ENCODE measurements around the gene NPPC.

NPPC gene

DNA sequence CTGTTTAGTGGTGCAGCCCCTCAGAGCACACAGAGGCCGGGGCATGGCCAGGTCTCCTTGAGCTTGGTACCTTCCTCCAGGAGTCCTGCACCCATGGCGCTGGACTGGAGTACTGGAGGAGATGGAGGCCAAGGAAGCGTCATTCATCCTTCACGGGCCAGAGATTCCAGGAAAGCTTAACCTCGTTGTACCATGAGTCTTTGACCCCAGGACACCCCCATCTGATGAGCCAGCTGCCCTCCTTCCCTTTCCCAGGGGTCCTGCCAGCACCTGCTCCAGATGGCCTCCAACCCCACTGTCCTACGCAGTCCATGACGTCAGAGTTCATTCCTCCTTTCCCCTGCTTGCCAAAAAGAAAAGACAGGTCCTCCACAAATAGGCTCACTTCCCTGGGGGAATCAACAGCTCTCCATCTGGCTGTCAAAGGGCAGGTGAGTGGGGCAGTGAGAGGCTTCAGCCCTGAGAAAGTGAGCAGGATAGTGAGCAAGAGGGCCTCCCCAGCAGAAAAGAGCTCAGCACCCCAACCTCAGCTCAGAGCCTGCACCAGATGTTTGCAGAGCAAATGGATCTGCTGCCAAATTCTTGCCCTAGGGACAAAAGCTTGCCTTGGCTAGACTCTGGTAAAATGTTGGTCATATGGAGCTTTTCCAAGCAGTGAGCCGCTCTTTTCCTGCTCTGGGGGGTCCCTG lies 4.5 kb upstream of the NPPC start:
- no peak overlapping the region for H3K27ac Mint-ChIP-seq
- no peaks in the 10 kb centered on the region for H3K9me3 Mint-ChIP-seq
- no peak for DNase-seq
- CTCF ChIA-PET, result interaction anchor here (0.7 to 4.3 kb wide), 4 partner anchors 210 to 396 kb away, joined by 3 to 24 read pairs (median 3); no protein-coding TSS in a partner anchor
- H3K4me3 Mint-ChIP-seq, result no peak overlapping the region
- H3K36me3 Mint-ChIP-seq, result no peaks in the 10 kb centered on the region
- peaks cover 12% of the 10 kb centered on the region for H3K4me1 Mint-ChIP-seq
- peaks cover 90% of the 10 kb centered on the region for H3K27me3 Mint-ChIP-seq

DNA sequence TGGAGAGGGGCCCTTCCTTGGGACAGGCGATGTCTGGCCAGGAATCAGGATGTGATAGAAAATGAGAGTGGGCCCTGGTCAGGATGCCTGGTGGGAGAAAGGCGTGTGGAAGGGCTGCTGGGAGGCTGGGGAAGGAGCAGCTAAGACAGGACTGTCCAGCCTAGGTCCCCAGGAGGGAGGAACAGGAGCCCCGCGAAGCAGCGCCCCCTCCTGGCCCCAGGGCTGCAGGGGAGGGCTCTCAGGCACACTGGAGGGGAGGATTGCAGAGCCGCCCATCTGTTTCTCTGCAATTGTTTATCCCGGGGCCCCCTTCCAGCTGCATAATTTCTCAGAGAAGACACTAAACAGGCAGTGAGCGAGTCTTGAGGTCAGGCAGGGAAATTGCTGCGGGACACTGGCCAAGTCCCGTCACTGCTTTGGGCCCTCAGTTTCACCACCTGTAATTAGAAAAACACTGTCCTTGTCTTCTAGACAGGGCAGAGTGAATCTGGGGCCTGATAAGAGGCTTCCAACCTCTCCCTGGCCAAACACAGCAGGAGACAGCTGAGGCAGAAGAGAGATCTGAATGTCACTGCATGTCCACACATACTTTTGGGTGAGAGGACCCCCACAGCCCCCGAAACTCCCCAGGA lies 3.9 kb upstream of the NPPC start:
- Mint-ChIP-seq H3K27me3 (peaks cover 94% of the 10 kb centered on the region), H3K36me3 (no peaks in the 10 kb centered on the region), H3K4me1 (peaks cover 12% of the 10 kb centered on the region), H3K9me3 (no peaks in the 10 kb centered on the region), H3K27ac (no peak overlapping the region), H3K4me3 (no peak overlapping the region)
- DNase-seq, result no peak
- CTCF ChIA-PET, result interaction anchor here (0.7 to 4.3 kb wide), 4 partner anchors 211 to 396 kb away, joined by 3 to 24 read pairs (median 3); no protein-coding TSS in a partner anchor

DNA sequence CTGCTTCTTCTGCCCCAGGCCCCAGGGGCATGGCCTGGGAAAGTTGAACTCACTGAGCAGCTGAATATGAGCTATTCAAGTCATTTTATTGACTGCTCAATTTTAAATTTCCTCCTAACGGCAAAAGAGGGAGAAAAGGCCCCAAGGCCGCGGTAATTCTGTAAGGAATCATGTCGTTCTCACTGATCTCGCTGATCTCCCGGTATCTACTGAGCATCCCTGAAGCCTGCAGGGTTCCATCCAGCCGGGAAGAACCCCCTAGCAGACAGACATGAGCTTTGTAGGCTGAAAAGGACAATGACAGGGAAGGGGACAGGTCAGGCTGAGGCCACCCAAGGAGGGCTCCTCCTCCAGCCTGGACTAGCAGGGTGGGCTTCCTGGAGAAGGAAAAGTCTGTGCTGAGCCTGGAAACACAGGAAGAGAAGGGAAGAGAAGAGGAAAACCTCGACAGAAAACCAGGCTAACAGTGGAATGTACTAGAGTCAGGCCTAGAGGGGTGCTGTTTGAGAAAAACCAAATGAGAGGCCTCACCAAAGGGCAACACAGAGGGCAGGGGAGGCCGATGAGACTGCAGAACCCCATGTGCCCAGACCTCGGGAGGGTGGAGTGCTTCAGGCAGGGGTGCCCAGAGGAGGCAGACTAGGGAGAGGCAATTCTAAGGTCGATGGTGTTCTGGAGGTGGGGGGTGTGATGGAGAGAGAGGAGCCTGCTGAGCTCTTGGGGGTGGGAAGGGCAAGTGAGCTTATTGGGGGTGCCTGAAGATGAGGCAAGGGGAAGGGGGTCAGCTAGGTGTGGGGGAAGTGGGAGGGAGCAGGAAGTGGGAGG lies 2.9 kb upstream of the NPPC start:
- Mint-ChIP-seq H3K27ac (no peak overlapping the region), H3K27me3 (peaks cover 94% of the 10 kb centered on the region), H3K9me3 (no peaks in the 10 kb centered on the region), H3K36me3 (no peaks in the 10 kb centered on the region), H3K4me1 (peaks cover 16% of the 10 kb centered on the region), H3K4me3 (no peak overlapping the region)
- DNase-seq, result no peak
- CTCF ChIA-PET, result interaction anchor here (0.9 to 4.3 kb wide), 8 partner anchors 20 to 406 kb away, joined by 3 to 24 read pairs (median 3); no protein-coding TSS in a partner anchor

GRCh38 chr2:231928481-231928880 lies 2.3 kb upstream of the NPPC start:
- Mint-ChIP-seq H3K27me3 (peaks cover 96% of the 10 kb centered on the region), H3K4me1 (peaks cover 16% of the 10 kb centered on the region), H3K9me3 (no peaks in the 10 kb centered on the region), H3K36me3 (no peaks in the 10 kb centered on the region), H3K27ac (no peak overlapping the region), H3K4me3 (no peak overlapping the region)
- no peak for DNase-seq
- CTCF ChIA-PET, result interaction anchor here (0.9 to 4.3 kb wide), 6 partner anchors 20 to 407 kb away, joined by 3 to 24 read pairs (median 3); no protein-coding TSS in a partner anchor

DNA sequence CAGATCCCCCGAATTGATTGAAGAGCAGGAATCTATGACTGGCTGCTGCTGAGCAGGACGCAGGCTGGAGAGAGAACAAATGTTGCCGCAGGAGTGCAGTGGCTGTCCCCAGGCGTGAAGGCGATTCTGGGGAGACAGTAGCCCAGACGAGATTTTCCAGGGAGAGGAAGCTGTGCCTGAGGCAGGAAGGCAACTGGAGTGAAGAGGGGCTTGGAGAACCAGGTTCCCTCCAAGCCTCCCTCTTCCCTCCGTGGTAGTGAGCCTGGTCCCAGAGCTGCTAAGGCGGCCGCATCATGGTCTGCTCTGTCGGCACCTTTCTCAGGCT lies 1.3 kb upstream of the NPPC start:
- no peaks in the 10 kb centered on the region for H3K9me3 Mint-ChIP-seq
- H3K27me3 Mint-ChIP-seq, result peaks cover 99% of the 10 kb centered on the region
- peak overlapping the region; percentile 54 for H3K4me3 Mint-ChIP-seq
- no peak for DNase-seq
- CTCF ChIA-PET, result interaction anchor here (1.2 to 5.1 kb wide), 5 partner anchors 90 to 399 kb away, joined by 3 to 50 read pairs (median 17); no protein-coding TSS in a partner anchor
- peaks cover 16% of the 10 kb centered on the region for H3K4me1 Mint-ChIP-seq
- H3K36me3 Mint-ChIP-seq, result no peaks in the 10 kb centered on the region
- H3K27ac Mint-ChIP-seq, result no peak overlapping the region

DNA sequence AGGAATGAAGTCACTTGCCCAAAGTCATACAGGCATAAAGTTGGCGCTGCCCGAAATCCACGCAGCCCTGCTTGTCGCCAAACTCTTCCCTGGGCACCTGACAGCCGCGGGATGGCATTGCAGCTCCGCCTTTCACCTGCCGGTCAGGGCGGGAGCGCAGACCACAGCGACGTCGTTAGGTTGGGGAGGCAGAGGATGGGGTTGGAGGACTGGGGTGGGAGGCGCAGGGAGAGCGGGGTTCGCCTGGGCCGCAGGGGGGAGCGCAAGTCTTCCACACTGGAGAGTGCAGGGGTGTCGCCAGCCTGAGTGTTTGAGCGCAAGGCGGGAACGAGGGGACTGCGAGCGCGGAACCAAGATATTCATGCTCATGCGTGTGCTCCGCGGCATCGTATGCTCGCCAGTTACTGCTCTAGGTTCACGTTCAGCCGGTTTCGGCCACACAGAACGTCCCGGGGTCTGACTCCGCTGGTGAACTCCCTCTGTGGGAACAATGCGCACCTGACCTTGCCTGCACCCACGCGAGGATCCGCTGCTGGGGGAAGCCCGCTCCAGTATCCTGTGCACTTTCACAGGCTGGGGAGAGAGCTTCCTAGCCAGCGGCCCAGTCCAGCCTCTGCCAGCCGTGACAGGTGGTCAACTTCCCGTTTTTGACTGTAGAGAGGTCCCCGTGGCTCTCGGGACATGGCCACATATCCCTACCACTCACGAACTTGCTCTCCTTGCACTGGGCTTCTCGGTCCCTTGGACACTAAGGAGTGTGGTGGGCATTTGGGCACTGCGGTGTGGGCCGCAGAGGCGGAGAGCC lies 767 bp upstream of the NPPC start:
- H3K4me3 Mint-ChIP-seq, result peak overlapping the region; percentile 54
- peaks cover 99% of the 10 kb centered on the region for H3K27me3 Mint-ChIP-seq
- peaks cover 16% of the 10 kb centered on the region for H3K4me1 Mint-ChIP-seq
- CTCF ChIA-PET, result interaction anchor here (1.0 to 5.1 kb wide), 8 partner anchors 15 to 400 kb away, joined by 3 to 50 read pairs (median 13); no protein-coding TSS in a partner anchor
- H3K36me3 Mint-ChIP-seq, result no peaks in the 10 kb centered on the region
- peak; percentile 48 for DNase-seq
- H3K27ac Mint-ChIP-seq, result no peak overlapping the region
- H3K9me3 Mint-ChIP-seq, result no peaks in the 10 kb centered on the region

- DNase-seq, result peak; percentile 75
- H3K4me1 Mint-ChIP-seq, result peaks cover 16% of the 10 kb centered on the region
- H3K4me3 Mint-ChIP-seq, result peak overlapping the region; percentile 54
- no peaks in the 10 kb centered on the region for H3K36me3 Mint-ChIP-seq
- no peaks in the 10 kb centered on the region for H3K9me3 Mint-ChIP-seq
- peaks cover 85% of the 10 kb centered on the region for H3K27me3 Mint-ChIP-seq
- CTCF ChIA-PET, result interaction anchor here (0.7 to 5.1 kb wide), 12 partner anchors 9 to 401 kb away, joined by 3 to 50 read pairs (median 4); no protein-coding TSS in a partner anchor
- no peak overlapping the region for H3K27ac Mint-ChIP-seq
Measured at GRCh38 chr2:231925303-231926179, 655 bp downstream of the NPPC start.

DNA sequence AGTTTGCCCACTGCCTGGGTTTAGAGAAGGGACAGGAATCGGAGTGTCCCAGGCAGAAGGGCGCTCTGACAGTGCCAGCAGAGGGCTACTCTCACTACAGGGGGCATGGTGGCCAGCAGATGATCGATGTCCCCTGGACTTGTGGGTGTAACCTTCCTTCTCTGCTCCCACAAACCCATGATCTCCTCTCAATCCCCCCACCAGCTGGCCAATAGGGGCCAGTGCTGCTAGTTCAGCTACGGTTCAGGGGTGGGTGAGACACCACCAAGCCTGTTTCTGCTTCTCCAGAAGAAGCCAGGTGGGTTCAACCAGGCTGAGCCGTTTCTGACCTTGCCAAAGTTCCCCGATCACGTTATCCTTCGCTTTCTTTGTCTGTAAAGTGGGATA lies 1.3 kb downstream of the NPPC start:
- Mint-ChIP-seq H3K4me3 (peak overlapping the region; percentile 40), H3K27me3 (peaks cover 85% of the 10 kb centered on the region), H3K36me3 (no peaks in the 10 kb centered on the region), H3K9me3 (no peaks in the 10 kb centered on the region), H3K4me1 (peaks cover 16% of the 10 kb centered on the region), H3K27ac (no peak overlapping the region)
- DNase-seq, result no peak
- CTCF ChIA-PET, result interaction anchor here (0.5 to 5.1 kb wide), 13 partner anchors 9 to 412 kb away, joined by 3 to 50 read pairs (median 4); no protein-coding TSS in a partner anchor

DNA sequence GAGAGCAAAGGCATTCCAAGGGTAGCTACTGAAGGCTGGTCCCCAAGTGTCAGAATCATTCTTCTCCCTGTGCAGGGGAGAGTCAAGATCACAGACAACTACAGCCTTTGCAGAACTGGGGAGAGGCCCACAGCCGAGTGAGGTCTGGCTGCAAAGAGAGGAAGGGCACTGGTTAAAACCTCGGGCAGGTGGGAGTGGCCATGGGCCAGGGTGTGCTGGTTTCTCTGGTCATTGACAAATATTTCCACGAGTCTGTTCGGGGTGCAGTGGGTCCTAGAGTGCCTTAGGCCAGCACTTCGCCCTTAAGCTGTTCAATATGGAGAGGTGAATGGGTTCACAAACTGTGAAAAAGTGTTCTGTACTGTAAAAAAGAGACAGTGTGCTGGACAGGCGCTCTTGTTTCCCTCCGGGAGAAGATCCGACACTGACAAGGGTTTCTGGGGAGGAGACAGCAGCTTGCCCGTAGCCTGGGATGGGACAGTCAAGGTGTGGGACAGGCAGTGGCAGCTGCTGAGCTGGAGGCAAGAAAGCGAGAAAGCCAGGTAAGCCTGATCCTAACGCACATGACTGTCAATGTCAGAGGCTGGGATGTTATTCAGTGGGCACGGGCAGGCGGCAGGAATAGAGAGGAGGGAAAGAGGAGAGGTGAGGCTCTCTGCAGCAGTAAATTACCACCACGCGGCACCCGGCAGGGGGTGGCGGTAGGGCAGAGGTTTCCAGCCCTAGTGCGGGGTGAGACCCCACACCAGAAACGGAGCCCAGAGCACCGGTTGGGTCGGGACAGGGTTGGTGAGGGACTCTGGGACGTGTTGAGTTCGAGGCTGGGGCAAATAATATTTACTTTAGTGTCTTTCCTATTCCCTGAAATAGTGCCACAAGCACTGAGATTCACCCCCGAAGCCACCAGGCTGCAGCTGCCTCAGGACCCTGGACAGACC lies 2.0 kb downstream of the NPPC start:
- DNase-seq, result no peak
- Mint-ChIP-seq H3K36me3 (no peaks in the 10 kb centered on the region), H3K4me1 (peaks cover 16% of the 10 kb centered on the region), H3K27ac (no peak overlapping the region), H3K9me3 (no peaks in the 10 kb centered on the region), H3K27me3 (peaks cover 81% of the 10 kb centered on the region), H3K4me3 (peak overlapping the region; percentile 40)
- CTCF ChIA-PET, result interaction anchor here (0.5 to 5.1 kb wide), 13 partner anchors 9 to 412 kb away, joined by 3 to 50 read pairs (median 4); no protein-coding TSS in a partner anchor

DNA sequence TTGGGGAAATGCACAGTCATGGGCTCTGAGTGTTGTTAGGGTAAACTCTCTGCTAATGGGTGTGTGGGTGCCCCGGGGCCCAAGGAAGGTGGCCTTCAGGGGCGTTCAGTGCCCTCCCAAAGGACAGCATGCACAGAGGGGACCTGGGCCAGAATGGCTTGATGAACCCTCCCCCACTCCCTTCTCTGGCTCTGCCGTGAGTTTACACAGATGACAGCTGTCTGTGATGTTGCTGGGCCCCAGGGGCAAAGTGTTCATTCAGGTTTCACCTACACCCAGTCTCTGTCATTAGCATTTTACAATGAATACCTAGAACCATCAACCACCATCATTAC lies 3.2 kb downstream of the NPPC start:
- Mint-ChIP-seq H3K9me3 (no peaks in the 10 kb centered on the region), H3K36me3 (no peaks in the 10 kb centered on the region), H3K27ac (no peak overlapping the region), H3K4me1 (peaks cover 16% of the 10 kb centered on the region), H3K4me3 (no peak overlapping the region), H3K27me3 (peaks cover 70% of the 10 kb centered on the region)
- no peak for DNase-seq
- CTCF ChIA-PET, result interaction anchor here (0.6 to 5.1 kb wide), 6 partner anchors 16 to 401 kb away, joined by 3 to 50 read pairs (median 5); no protein-coding TSS in a partner anchor

DNA sequence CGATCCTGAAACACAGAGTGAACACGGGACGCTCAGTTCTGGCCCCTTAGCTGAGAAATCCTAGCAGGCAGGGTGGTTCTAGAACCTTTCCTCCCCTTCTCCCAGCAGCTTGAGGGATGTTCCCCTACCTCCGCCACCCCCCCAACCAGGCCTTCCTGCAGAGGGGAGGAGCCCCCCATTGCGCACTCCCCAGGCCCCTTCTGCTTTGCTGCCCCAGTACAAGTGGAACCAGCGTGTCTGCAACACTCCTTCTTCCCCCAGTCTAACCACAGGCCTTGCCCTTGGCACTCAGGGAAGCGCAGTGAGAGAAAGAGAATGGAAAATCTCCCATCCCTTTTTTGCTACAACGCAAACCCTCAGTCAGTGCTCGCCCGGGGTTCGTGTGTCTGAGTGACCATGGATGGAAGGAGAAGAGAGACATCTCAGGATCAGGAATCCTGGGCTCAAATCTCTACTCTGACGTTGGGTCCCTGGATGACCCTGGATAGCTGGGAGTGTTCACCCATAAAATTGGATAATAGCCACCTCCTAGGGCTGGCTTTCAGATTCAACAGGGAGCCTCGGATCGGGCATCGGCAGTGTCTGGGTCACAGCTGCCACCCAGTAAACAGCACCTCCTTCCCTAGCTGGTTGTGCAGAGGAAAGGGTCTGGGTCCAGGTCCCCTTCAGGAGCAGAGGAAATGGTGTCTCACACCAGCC lies 3.7 kb downstream of the NPPC start:
- H3K9me3 Mint-ChIP-seq, result no peaks in the 10 kb centered on the region
- no peak overlapping the region for H3K4me3 Mint-ChIP-seq
- no peaks in the 10 kb centered on the region for H3K36me3 Mint-ChIP-seq
- CTCF ChIA-PET, result interaction anchor here (0.8 to 1.6 kb wide), 6 partner anchors 15 to 513 kb away, joined by 3 to 7 read pairs (median 4); no protein-coding TSS in a partner anchor
- H3K4me1 Mint-ChIP-seq, result peaks cover 15% of the 10 kb centered on the region
- H3K27ac Mint-ChIP-seq, result no peak overlapping the region
- no peak for DNase-seq
- peaks cover 70% of the 10 kb centered on the region for H3K27me3 Mint-ChIP-seq
